NB4 (cell line): ENCODE data around the gene RNPEP.

Source experiments
- DNase-seq: peaks from one replicate; pipeline ENCODE4 v3.0.0; 2010; ENCODE audit warnings: low read depth
- H3K4me3 ChIP-seq: one replicate; pipeline ENCODE4 v1.5.1; 2011; ENCODE audit warnings: mild to moderate bottlenecking, low read depth, low read length, moderate library complexity
- MAX ChIP-seq: IDR thresholded peaks from 2 replicates; pipeline ENCODE4 v1.6.1; 2011; ENCODE audit warnings: low read depth, low read length
- MYC ChIP-seq: IDR thresholded peaks from 2 replicates; pipeline ENCODE4 v1.6.1; 2011; ENCODE audit warnings: low read depth, low read length
- POLR2A ChIP-seq: IDR thresholded peaks from 2 replicates; pipeline ENCODE4 v1.6.1; 2011; ENCODE audit warnings: mild to moderate bottlenecking; ENCODE audit not compliant: insufficient read length; ENCODE audit errors: extremely low read depth
- TF ChIP-seq, protein P1 (sequence below): IDR thresholded peaks from one replicate; pipeline ENCODE4 v1.5.1; 2012; ENCODE audit warnings: low read depth, low read length

Gene RNPEP, protein sequence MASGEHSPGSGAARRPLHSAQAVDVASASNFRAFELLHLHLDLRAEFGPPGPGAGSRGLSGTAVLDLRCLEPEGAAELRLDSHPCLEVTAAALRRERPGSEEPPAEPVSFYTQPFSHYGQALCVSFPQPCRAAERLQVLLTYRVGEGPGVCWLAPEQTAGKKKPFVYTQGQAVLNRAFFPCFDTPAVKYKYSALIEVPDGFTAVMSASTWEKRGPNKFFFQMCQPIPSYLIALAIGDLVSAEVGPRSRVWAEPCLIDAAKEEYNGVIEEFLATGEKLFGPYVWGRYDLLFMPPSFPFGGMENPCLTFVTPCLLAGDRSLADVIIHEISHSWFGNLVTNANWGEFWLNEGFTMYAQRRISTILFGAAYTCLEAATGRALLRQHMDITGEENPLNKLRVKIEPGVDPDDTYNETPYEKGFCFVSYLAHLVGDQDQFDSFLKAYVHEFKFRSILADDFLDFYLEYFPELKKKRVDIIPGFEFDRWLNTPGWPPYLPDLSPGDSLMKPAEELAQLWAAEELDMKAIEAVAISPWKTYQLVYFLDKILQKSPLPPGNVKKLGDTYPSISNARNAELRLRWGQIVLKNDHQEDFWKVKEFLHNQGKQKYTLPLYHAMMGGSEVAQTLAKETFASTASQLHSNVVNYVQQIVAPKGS

GRCh38 chr1:201982623-201983379, at the start of gene RNPEP:
Gene RNPEP, plus strand, starts transcription at chr1:201982648. Its CDS starts 19 bp downstream, at chr1:201982667.
- peak; percentile 87 for DNase-seq
- peak within 1 kb of the TSS; percentile 61 for H3K4me3 ChIP-seq
- TF ChIP-seq MAX (0 out of 2 replicates have a peak, but pooled peaks have one; percentile 21), POLR2A (peak; percentile 67)
- TF ChIP-seq, protein P1, sequence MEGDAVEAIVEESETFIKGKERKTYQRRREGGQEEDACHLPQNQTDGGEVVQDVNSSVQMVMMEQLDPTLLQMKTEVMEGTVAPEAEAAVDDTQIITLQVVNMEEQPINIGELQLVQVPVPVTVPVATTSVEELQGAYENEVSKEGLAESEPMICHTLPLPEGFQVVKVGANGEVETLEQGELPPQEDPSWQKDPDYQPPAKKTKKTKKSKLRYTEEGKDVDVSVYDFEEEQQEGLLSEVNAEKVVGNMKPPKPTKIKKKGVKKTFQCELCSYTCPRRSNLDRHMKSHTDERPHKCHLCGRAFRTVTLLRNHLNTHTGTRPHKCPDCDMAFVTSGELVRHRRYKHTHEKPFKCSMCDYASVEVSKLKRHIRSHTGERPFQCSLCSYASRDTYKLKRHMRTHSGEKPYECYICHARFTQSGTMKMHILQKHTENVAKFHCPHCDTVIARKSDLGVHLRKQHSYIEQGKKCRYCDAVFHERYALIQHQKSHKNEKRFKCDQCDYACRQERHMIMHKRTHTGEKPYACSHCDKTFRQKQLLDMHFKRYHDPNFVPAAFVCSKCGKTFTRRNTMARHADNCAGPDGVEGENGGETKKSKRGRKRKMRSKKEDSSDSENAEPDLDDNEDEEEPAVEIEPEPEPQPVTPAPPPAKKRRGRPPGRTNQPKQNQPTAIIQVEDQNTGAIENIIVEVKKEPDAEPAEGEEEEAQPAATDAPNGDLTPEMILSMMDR, result no peak

- TF ChIP-seq, protein P1, result no peak
- TF ChIP-seq MAX, result no peak
- no peak for TF ChIP-seq MYC
- TF ChIP-seq POLR2A, result no peak
- H3K4me3 ChIP-seq, result no peak overlapping the region
- DNase-seq, result no peak
These were observed 48.5 kb upstream of the RNPEP start for GRCh38 chr1:201933840-201934430.

GRCh38 chr1:201937624-201938213, 44.7 kb upstream of the RNPEP start:
- no peak for DNase-seq
- H3K4me3 ChIP-seq, result no peak overlapping the region
- TF ChIP-seq, protein P1, result no peak
- TF ChIP-seq MAX, result no peak

GRCh38 chr1:201938440-201939035, 43.9 kb upstream of the RNPEP start:
- DNase-seq, result no peak
- no peak for TF ChIP-seq MAX
- TF ChIP-seq POLR2A, result no peak
- no peak overlapping the region for H3K4me3 ChIP-seq

DNA sequence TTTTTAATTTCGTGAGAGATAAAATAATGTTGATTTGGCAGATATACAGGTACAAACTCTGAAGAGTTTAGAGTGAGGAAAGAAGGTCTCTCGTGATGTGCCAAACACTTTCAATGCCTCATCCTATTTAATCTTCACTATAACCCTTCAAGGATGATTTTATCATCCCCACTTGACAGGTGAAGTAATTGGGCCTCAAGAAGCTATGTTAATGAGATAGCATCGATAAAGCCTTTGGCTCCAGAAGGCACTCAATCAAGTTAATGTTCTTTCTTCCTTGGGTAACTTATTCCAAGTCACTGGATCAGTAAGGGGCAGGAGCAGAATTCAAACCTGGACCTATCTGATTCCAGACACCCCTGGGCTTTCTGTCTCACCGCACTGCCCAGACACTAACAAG, 43.3 kb upstream of the RNPEP start:
- no peak overlapping the region for H3K4me3 ChIP-seq
- TF ChIP-seq MAX (no peak), POLR2A (no peak), MYC (no peak)
- TF ChIP-seq, protein P1, result no peak
- DNase-seq, result no peak
